HG03432 (cell line): Measurements from ENCODE around the gene KBTBD7.
"Not testable (repeated sequence)": the region's sequence is repeated elsewhere in the genome, so short reads cannot be mapped to it uniquely, and the experiment has no call there.

Experiments used
- ATAC-seq: cut with Tn5 transposase; IDR thresholded peaks from one replicate; pipeline ENCODE4 v1.9.1; 2021; ENCODE audit warnings: mild to moderate bottlenecking, moderate library complexity; ENCODE audit not compliant: unreplicated experiment

KBTBD7 gene

GRCh38 chr13:41196620-41197019 is 2.3 kb upstream of the KBTBD7 start:
- ATAC-seq, result no peak

DNA sequence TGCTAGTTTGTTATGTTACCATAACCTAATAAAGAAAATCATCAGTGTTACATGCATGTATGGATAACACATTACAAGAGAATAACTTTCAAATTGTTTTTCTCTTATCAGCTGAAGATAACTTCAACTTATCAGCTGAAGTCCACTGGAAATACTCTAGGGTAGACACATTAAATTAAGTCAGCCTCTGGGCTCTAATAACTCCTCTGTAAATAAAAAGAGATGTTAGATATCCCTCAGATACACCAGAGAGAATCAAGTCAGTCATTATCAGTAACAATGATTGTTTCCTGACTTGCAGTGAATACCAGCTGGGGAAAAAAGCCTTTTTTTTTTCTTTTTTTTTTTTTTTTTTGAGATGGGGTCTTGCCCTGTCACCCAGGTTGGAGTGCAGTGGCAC is 1.6 kb upstream of the KBTBD7 start:
- ATAC-seq, result no peak

DNA sequence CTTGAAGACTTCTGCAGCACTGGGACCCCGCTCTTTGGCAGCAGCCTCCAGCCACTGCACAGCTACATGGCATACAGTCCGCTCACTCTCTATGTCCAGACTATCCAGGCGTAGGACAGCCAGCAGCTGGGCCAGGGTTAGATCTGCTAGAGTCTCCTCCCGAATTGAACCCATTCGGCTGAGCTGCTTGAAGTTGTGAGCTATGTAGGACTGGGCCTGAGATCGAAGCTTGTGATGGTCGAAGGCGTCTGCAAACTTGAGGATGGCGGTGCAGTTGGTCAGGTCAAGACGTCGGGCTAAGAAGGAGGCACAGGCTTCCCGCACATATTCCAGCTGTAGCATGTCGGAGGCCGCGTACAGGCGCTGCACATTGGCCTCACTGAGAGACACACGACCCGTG is 900 bp downstream of the KBTBD7 start:
- ATAC-seq, result no peak

DNA sequence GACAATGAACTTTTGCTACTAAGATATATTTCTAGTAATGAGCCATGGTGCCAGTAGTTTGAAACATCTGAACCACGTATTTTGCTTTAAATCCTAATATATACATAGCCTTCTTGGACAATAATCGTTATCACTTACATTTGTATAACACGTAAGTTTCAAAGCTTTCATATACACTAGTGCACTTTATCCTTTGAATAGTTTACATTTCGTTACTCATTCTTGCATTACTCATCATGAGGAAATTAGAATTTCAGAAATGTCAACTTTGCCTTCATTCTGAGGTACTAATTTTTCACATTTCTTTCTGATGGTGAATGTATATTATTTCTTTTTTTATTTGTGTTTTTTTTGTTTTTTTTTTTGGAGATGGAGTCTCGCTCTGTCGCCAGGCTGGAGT is 5.8 kb downstream of the KBTBD7 start:
- ATAC-seq, result no peak

DNA sequence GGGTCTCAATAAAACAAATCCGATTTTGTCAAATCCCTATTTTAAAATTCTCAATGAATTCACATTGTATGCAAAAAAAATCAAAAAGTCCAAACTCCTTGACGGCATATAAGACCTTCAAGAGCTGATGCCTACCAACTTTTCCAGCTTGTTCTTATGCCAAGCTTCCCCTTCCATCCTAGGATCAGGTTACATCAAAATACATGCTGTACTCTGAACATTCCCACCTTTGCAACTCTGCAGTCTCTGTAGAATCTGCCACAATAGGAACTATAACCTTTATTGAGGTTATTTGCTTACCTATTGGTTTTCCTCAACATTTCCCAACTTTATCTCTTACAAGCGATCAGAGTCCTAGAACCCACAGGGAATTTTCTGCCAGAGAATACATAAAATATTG is 7.9 kb downstream of the KBTBD7 start:
- ATAC-seq, result no peak

- ATAC-seq, result no peak
These were observed 12.1 kb downstream of the KBTBD7 start for GRCh38 chr13:41182231-41182630.

GRCh38 chr13:41179593-41180250 is 14.6 kb downstream of the KBTBD7 start:
- ATAC-seq, result no peak

- no peak for ATAC-seq
These were observed 16.3 kb downstream of the KBTBD7 start for GRCh38 chr13:41178040-41178439.

GRCh38 chr13:41177616-41178015 is 16.8 kb downstream of the KBTBD7 start:
- ATAC-seq, result no peak

DNA sequence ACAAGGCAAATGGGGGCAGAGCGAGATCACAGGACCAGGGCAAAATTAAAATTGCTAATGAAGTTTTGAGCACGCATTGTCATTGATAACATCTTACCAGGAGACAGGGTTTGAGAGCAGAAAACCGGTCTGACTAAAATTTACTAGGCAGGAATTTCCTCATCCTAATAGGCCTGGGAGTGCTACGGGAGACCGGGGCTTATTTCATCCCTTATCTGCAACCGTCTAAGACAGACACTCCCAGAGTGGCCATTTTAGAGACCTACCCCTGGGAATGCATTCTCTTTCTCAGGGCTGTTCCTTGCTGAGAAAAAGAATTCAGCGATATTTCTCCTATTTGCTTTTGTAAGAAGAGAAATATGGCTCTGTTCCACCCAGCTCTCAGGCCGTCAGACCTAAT is 18.8 kb downstream of the KBTBD7 start:
- not testable (repeated sequence) for ATAC-seq

- no peak for ATAC-seq
These were observed 32.2 kb downstream of the KBTBD7 start for GRCh38 chr13:41162151-41162550.

GRCh38 chr13:41159174-41159573 is 35.2 kb downstream of the KBTBD7 start:
- ATAC-seq, result no peak

- ATAC-seq, result no peak
These were observed 37.2 kb downstream of the KBTBD7 start for GRCh38 chr13:41157048-41157717.

DNA sequence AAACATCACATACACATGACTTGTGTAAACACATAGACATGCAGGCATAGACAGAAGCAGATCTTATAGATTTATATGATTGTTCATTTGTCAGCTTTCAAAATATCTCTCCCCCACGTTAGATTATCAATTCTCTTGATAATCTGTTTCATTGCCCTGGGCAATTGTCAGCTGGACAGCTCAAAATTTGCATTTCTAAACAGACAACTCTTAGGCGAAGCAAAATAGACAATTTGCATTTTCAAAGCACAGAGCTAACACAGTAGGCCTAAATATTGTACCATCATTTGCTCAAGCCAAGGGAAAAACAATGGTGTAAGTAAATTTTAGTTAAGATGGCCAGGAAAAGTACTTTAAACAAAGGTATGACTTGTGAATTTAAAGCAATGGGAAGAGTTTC is 37.7 kb downstream of the KBTBD7 start:
- ATAC-seq, result no peak

GRCh38 chr13:41154042-41154441 is 40.3 kb downstream of the KBTBD7 start:
- ATAC-seq, result no peak

- no peak for ATAC-seq
These were observed 42.4 kb downstream of the KBTBD7 start for GRCh38 chr13:41152005-41152404.

DNA sequence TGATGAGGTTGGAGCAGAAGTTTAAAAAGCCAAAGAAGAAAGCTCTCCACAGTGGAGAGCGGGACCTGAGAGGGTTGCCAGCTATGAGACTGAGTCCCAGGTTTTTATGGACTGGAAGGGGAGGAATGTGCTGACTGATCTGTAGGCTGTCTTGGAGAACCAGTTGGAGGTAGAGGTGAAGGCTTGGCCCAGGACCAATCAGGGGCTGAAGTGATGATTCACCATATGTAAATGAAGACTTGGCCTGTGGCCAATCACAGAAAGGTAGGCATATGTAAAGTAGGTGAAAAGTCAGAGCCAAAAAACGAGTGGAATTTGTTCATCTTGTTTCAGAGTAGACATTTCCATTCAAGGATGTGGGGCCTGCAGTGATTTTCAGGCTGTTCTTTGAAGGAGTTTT is 44.3 kb downstream of the KBTBD7 start:
- ATAC-seq, result no peak

DNA sequence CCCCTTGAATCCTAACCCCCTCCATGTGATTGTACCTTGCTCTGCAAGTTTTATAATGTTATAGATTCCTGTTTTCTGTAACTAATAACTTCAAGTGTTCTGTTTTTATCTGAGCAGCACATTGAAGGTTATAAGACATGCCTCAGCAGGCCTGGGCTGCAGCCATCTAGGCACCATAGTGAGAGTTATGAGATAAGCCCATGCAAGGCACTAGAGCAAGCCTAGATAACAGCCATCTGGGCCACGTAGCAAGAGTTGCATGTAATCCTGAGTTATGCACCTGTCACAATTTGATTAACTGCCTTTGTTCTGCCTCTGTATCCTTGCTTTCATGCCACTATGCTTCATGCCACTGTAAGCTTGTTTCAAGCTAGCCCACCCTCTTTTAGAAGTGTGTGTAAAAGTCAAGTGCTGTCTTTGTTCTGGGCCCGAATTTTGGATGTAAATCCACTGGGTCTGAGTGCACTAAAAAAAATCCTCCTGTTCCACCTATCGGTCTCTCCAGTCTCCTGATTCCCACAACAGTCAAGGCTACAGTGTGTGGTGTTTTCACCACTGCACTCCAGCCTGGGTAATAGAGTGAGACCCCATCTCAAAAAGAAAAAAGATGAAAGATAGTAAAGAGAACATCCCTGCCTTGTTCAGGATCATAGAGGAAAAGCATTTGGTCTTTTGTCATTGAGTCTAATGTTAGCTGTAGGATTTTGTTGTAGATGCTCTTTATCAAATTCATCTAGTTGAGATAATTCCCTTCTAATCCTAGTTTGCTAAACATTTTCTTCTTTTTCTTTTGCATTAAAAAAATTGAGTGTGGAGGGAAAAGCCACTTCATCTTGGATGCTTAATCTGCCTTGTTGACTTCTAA is 45.7 kb downstream of the KBTBD7 start:
- ATAC-seq, result no peak

GRCh38 chr13:41145136-41145908 is 49.0 kb downstream of the KBTBD7 start:
- ATAC-seq, result no peak

DNA sequence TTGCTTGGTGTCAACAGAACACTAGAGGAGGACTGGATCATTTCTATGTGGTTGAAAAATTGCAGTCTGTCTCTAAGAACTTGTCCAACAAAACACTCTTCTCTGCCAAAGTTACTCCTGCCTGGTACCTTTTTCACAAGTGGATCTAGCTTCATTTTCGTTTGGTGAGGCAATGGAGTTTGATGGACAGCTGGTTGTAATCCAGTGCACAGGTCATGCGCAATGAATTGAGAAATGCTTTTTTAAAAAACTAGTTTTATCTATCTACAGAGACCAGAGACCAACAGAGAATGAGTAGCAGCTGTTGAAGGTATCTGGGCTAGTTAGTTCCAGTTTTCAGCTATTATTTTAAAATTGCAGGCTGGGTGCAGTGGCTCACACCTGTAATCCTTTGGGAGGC is 49.8 kb downstream of the KBTBD7 start:
- ATAC-seq, result no peak
